Measurements from ENCODE around the gene FOXS1.

The FOXS1 gene

DNA sequence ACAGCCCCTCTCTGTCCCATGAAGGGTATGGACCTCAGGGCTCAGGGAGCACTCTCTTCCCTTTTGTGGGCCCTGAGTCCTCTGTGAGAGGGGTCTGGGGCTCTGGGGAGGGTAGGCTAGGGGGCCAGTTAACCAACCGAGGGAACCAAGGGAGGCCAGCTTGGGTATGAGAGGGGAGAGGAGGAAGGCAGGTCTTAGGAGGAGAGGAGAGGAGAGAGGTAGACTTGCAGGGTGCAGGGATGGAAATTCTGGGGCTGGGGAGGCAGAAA lies 24.2 kb upstream of the FOXS1 start:
- peaks cover 45% of the 10 kb centered on the region for H3K27me3 ChIP-seq (ENCODE audit: insufficient read depth, low read length)
- peak overlapping the region; percentile 63 for H3K4me3 ChIP-seq (ENCODE audit: low read length)
- no peaks in the 10 kb centered on the region for H3K4me1 ChIP-seq (ENCODE audit: insufficient read depth, low read length)
- H3K9me3 ChIP-seq (ENCODE audit: insufficient read depth, low read depth, low read length) = no peaks in the 10 kb centered on the region
- H3K36me3 ChIP-seq (ENCODE audit: insufficient read depth, low read depth, low read length) = no peaks in the 10 kb centered on the region
- peak overlapping the region; percentile 66; the same call in 1 of the 2 replicates for H3K9ac ChIP-seq (ENCODE audit: low read depth, low read length)
- H3K27ac ChIP-seq (ENCODE audit: low read length) = no peak overlapping the region

DNA sequence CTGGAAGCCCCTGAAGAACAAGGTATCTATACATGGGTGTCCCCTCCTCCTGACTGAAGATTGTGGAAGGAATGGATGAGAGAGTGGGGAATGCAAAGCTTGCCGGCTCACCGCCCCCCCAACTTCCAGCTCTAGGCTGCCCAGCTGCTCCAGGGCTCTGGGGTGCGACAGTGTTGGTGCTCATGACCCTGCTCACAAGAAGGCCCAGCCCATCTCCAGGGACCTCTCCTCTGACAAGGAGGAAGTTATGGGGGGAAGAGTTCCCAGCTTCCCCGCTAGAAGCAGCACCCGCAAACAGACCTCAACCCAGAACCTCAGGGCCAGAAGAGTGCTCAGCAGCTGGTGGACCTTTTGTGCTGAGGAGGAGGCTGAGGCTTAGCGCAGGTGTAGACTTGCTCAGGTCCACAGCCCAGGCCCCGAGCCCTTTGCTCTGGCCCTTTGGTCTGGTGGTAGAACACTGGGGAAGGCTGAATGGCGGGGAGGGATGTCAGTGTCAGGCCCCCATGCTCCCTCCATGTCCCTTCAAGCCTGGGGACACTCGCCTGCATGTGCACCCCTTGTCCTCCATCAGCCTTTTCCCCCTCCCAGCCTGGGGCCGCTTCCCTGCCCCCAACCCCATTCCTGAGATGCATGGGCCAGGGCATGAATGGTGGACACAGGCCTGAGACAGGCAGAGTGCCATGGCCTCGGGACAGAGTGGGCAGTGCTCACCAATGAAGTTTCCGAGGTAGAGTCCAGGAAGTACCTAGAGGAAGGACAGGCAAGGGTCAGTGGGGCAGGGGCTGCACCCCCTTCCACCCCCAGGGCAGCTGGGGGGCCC lies 23.7 kb upstream of the FOXS1 start:
- H3K36me3 ChIP-seq (ENCODE audit: insufficient read depth, low read depth, low read length) = no peaks in the 10 kb centered on the region
- no peak overlapping the region for H3K4me3 ChIP-seq (ENCODE audit: low read length)
- H3K9me3 ChIP-seq (ENCODE audit: insufficient read depth, low read depth, low read length) = no peaks in the 10 kb centered on the region
- H3K27ac ChIP-seq (ENCODE audit: low read length) = no peak overlapping the region
- H3K9ac ChIP-seq (ENCODE audit: low read depth, low read length) = no peak overlapping the region
- H3K27me3 ChIP-seq (ENCODE audit: insufficient read depth, low read length) = peaks cover 45% of the 10 kb centered on the region
- H3K4me1 ChIP-seq (ENCODE audit: insufficient read depth, low read length) = no peaks in the 10 kb centered on the region

DNA sequence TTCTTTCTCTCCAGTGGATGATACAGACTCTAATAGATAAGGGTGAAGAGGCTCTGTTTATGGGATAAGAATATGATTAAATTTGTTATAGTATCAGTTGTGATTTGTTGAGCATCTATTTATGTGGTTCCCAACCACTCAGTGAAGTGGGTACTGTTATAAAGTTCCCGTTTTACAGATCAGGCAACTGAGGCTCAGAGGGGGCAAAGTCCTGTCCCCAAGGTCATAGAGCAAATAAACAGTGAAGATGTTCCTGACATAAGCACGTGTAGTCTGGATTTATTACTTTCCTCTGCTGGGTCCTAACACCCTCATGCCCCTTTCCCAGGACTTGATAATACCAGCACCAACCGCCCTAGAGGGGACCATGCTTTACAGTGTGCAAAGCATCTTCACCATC lies 20.8 kb upstream of the FOXS1 start:
- Histone ChIP-seq H3K4me3 (ENCODE audit: low read length) (no peak overlapping the region), H3K27ac (ENCODE audit: low read length) (no peak overlapping the region), H3K36me3 (ENCODE audit: insufficient read depth, low read depth, low read length) (no peaks in the 10 kb centered on the region), H3K9me3 (ENCODE audit: insufficient read depth, low read depth, low read length) (no peaks in the 10 kb centered on the region), H3K27me3 (ENCODE audit: insufficient read depth, low read length) (peaks cover 31% of the 10 kb centered on the region), H3K9ac (ENCODE audit: low read depth, low read length) (no peak overlapping the region), H3K4me1 (ENCODE audit: insufficient read depth, low read length) (peaks cover 3% of the 10 kb centered on the region; the same call in 1 of the 2 replicates)

DNA sequence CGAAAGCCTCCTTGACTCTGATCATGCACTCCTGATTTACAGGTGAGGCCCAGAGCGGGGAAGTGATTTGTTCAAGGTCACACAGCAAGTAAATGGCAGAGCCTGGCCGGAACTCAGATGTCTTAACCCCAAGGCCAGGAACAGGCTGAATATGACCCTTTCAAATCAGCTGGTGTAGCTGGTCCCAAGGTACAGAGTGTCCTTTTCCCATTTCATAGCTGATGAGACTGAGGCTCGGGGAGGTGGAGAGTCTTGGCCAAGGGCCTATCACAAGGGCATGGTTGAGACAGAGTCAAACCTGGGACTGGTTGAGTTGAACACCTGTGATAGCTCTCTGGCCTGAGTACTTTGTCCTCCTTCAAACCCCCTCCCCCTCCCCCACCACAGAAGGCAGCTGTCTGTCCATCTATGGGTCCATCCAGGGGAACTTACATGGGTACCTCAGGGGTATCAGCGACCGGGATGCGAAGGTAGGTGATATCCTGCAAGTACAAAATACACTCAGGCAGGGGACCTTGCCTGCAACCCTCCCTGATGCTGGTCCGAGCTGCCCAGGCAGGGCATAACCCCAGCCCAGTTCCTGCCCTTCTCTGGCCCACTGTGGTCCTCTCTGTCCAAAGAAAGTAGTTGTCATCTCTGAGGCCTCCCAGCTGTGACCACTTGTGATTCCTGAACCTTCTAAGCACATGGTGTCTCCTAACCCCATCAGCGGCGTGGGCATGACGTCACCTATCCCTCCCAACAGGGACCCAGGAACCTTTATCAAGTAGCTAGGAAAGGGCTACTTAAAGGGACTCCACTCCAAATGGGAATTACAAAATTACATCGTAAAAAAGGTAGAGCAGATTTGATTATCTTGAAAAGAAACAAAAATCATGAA lies 19.4 kb upstream of the FOXS1 start:
- no peaks in the 10 kb centered on the region for H3K9me3 ChIP-seq (ENCODE audit: insufficient read depth, low read depth, low read length)
- H3K4me1 ChIP-seq (ENCODE audit: insufficient read depth, low read length) = peaks cover 3% of the 10 kb centered on the region; the same call in 1 of the 2 replicates
- H3K36me3 ChIP-seq (ENCODE audit: insufficient read depth, low read depth, low read length) = no peaks in the 10 kb centered on the region
- H3K27ac ChIP-seq (ENCODE audit: low read length) = no peak overlapping the region
- H3K27me3 ChIP-seq (ENCODE audit: insufficient read depth, low read length) = peaks cover 30% of the 10 kb centered on the region
- no peak overlapping the region for H3K4me3 ChIP-seq (ENCODE audit: low read length)
- H3K9ac ChIP-seq (ENCODE audit: low read depth, low read length) = no peak overlapping the region

DNA sequence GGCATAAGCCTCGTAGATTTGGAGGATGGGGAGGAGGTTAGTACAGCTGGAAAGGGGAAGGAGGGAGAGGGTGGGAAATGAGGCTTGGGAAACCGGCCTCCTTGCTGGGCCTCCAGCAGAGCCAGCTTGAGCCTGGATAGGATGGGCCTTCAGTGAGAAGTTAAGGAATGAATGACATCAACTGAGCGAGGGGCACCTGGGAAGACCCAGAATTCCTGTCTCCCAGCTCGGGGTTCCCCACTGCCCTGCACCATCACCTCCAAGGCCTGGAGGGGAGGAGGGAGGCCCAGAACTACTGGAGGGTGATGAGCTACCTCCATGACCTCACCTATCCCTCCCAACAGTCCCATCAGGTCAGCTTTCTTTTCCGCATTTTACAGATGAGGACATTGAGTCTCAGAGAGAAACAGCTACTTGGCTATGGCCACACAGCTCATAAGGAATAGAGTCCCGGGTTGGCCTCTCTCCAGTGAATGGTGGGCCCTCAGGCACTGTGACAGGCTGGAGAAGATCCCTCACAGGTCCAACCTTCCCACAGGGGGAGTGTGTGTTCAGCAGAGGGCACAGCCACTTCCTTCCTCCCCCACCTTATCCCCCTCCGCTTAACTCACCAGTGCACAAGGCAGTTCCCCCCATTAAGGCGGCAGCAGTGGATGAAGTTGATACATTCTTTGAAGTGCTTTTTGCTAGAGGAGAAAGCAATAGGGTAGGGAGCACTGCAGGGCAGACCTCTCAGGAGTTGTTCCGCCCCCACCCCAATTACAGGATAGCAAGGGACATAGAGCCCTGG lies 18.1 kb upstream of the FOXS1 start:
- no peak overlapping the region for H3K27ac ChIP-seq (ENCODE audit: low read length)
- H3K9ac ChIP-seq (ENCODE audit: low read depth, low read length) = no peak overlapping the region
- H3K4me1 ChIP-seq (ENCODE audit: insufficient read depth, low read length) = peaks cover 3% of the 10 kb centered on the region; the same call in 1 of the 2 replicates
- H3K36me3 ChIP-seq (ENCODE audit: insufficient read depth, low read depth, low read length) = no peaks in the 10 kb centered on the region
- peaks cover 24% of the 10 kb centered on the region for H3K27me3 ChIP-seq (ENCODE audit: insufficient read depth, low read length)
- no peak overlapping the region for H3K4me3 ChIP-seq (ENCODE audit: low read length)
- no peaks in the 10 kb centered on the region for H3K9me3 ChIP-seq (ENCODE audit: insufficient read depth, low read depth, low read length)

DNA sequence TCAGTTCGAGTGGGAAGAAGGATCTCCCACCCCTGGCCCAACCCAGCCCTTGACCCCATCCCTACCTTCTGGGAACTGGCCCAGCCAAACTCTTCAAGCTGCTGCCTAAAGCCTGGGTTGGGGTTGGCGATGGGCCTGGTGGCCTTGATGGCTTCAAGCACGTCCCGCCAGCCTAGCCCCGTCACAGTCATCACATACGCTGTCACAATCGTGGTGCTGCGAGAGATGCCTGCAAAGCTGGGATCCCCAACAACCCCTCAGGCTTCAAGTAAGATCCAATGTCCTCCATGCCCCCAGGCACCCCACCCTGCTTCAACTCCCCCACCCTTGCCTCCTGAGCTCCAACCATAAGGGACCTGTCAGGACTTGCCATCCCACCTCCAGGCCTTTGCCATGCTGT lies 17.1 kb upstream of the FOXS1 start:
- Histone ChIP-seq H3K36me3 (ENCODE audit: insufficient read depth, low read depth, low read length) (no peaks in the 10 kb centered on the region), H3K4me1 (ENCODE audit: insufficient read depth, low read length) (peaks cover 3% of the 10 kb centered on the region; the same call in 1 of the 2 replicates), H3K9ac (ENCODE audit: low read depth, low read length) (peak overlapping the region; percentile 68; the same call in 1 of the 2 replicates), H3K4me3 (ENCODE audit: low read length) (peak overlapping the region; percentile 80), H3K9me3 (ENCODE audit: insufficient read depth, low read depth, low read length) (no peaks in the 10 kb centered on the region), H3K27me3 (ENCODE audit: insufficient read depth, low read length) (peaks cover 23% of the 10 kb centered on the region), H3K27ac (ENCODE audit: low read length) (no peak overlapping the region)

DNA sequence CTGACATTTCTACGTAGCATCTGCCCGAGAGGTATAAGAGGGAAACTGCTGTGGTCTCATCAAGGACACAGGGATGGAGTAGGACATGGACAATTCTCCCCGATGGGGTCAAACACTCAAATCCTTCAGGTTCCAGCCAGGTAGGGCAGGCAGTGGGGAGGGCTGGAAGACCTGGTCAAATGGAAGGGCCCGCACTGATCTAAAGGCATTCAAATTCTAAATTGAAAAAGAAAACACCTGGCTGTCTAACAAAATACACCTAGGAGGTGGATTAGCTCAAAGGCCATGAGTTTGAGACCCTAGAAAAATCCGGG lies 16.7 kb upstream of the FOXS1 start:
- Histone ChIP-seq H3K27me3 (ENCODE audit: insufficient read depth, low read length) (peaks cover 24% of the 10 kb centered on the region), H3K9me3 (ENCODE audit: insufficient read depth, low read depth, low read length) (no peaks in the 10 kb centered on the region), H3K9ac (ENCODE audit: low read depth, low read length) (peak overlapping the region; percentile 68; the same call in 1 of the 2 replicates), H3K4me3 (ENCODE audit: low read length) (peak overlapping the region; percentile 80), H3K4me1 (ENCODE audit: insufficient read depth, low read length) (peaks cover 3% of the 10 kb centered on the region; the same call in 1 of the 2 replicates), H3K36me3 (ENCODE audit: insufficient read depth, low read depth, low read length) (no peaks in the 10 kb centered on the region), H3K27ac (ENCODE audit: low read length) (peak overlapping the region; percentile 54)

DNA sequence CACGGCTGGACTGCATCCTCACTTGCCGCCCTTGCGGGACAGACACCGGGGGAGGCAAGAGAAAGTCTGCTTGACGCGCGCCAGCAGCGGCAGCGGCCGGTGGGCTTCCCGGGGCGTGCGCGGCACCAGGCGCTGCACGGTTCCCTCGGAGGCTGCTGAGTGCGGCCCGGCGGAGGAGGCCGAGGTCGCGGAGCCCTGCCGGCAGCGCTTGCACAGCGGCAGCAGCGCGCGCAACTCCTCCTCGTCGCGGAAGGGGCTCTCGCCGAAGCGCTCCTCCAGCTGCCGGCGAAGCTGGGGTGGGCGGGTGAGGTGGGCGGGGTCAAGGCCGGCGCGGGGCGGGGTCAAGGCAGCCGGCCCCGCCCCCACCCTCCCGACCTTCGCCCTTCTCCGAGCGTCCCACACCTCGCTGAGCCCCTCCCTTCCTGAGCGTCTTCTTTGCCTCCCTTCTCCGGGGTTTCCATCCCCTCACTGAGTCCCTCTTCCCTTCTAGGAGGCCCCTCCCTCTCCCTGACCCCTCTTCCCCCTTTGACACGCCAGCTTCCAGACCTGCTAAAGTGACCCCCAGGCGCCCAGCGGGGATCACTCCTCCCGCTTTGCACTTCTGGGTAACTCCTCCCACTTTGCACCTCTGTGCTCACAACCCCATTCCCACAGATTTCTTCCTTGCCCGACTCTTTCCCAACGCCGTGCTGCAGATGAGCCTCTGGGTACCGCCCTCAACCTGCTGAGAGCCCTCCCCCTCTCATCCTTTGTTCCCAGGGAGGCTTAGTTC lies 16.2 kb upstream of the FOXS1 start:
- Histone ChIP-seq H3K4me3 (ENCODE audit: low read length) (peak overlapping the region; percentile 80), H3K4me1 (ENCODE audit: insufficient read depth, low read length) (peaks cover 3% of the 10 kb centered on the region; the same call in 1 of the 2 replicates), H3K9ac (ENCODE audit: low read depth, low read length) (peak overlapping the region; percentile 70; the same call in 1 of the 2 replicates), H3K27me3 (ENCODE audit: insufficient read depth, low read length) (peaks cover 24% of the 10 kb centered on the region), H3K9me3 (ENCODE audit: insufficient read depth, low read depth, low read length) (no peaks in the 10 kb centered on the region), H3K27ac (ENCODE audit: low read length) (peak overlapping the region; percentile 54), H3K36me3 (ENCODE audit: insufficient read depth, low read depth, low read length) (no peaks in the 10 kb centered on the region)

DNA sequence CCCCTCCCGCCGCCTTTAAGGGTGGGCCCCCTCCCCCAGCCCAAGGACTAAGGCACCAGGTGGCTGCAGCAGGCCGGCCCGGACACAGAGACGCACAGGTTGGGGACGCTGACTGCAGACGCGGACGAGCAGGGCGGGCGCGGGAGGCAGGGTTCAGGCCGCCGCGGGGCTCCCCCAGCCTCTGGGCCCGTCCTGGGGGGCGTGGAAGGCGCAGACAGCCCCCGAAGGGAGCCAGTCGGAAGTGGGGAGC lies 15.7 kb upstream of the FOXS1 start:
- Histone ChIP-seq H3K9ac (ENCODE audit: low read depth, low read length) (peak overlapping the region; percentile 70; the same call in 1 of the 2 replicates), H3K4me1 (ENCODE audit: insufficient read depth, low read length) (peaks cover 3% of the 10 kb centered on the region; the same call in 1 of the 2 replicates), H3K4me3 (ENCODE audit: low read length) (peak overlapping the region; percentile 80), H3K27me3 (ENCODE audit: insufficient read depth, low read length) (peaks cover 24% of the 10 kb centered on the region), H3K9me3 (ENCODE audit: insufficient read depth, low read depth, low read length) (no peaks in the 10 kb centered on the region), H3K36me3 (ENCODE audit: insufficient read depth, low read depth, low read length) (no peaks in the 10 kb centered on the region), H3K27ac (ENCODE audit: low read length) (no peak overlapping the region)

DNA sequence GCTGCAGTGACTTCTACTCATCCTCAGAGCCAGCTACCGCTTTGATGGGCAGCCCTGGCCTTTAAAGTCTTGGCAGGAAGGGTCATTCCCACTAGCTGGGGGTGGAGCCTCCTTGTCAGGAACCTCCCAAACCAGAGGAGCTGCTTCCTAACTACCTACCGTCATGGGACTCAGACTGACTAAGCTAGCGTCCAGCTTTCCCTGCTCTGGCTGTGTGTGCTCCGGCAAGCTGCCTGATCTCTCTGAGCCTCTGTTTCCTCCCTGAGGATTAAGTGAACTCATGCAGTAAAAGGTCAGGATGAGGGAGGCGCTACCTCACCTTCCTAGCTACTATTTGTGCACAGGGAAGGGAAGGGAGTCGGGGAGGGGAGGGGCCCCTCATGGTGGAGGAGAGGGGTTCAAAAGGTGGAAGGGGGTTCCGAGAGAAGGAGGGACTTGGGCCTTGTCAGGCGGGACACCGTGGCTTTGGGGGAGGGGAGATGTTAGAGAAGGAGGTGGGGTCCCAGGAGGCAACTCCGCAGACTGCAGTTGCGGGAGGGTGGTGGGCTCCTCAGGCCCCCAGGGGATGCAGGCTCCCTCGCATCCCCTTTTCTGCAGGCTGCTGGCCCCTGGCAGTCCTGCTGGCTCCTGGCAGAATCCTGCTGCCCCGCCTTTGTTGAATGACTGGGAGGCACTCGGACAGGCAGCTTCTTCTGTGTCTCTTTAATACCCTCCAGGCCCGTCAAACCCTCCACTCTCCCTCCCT lies 15.2 kb upstream of the FOXS1 start:
- peak overlapping the region; percentile 22; the same call in 1 of the 2 replicates for H3K9ac ChIP-seq (ENCODE audit: low read depth, low read length)
- peaks cover 26% of the 10 kb centered on the region for H3K27me3 ChIP-seq (ENCODE audit: insufficient read depth, low read length)
- H3K36me3 ChIP-seq (ENCODE audit: insufficient read depth, low read depth, low read length) = no peaks in the 10 kb centered on the region
- no peak overlapping the region for H3K27ac ChIP-seq (ENCODE audit: low read length)
- H3K9me3 ChIP-seq (ENCODE audit: insufficient read depth, low read depth, low read length) = no peaks in the 10 kb centered on the region
- H3K4me3 ChIP-seq (ENCODE audit: low read length) = peak overlapping the region; percentile 80
- H3K4me1 ChIP-seq (ENCODE audit: insufficient read depth, low read length) = peaks cover 3% of the 10 kb centered on the region; the same call in 1 of the 2 replicates
